ENCODE results near the gene ATP2C2. TPM values are rescaled to one million over a fixed set of nuclear protein-coding genes. Genes with fewer than 3 reads are reported as not detected.

ATP2C2 gene
- total RNA-seq, 1 donor from 2014 or later, result not detected

GRCh38 chr16:84329843-84330684 lies 38.3 kb upstream of the ATP2C2 start:
- Mint-ChIP-seq H3K36me3 (ENCODE audit: low read depth) (no peaks in the 10 kb centered on the region), H3K4me1 (ENCODE audit: low read depth) (no peaks in the 10 kb centered on the region), H3K4me3 (ENCODE audit: unreplicated experiment) (no peak overlapping the region), H3K27me3 (ENCODE audit: low read depth) (peaks cover 2% of the 10 kb centered on the region), H3K9me3 (ENCODE audit: low read depth) (peaks cover 3% of the 10 kb centered on the region), H3K27ac (ENCODE audit: unreplicated experiment) (no peak overlapping the region)
- peak; percentile 70 for DNase-seq (ENCODE audit: low spot score)
- TF ChIP-seq CTCF (IDR thresholded peaks at IDR 0.05), result no peak

GRCh38 chr16:84330685-84331050 lies 37.7 kb upstream of the ATP2C2 start:
- peaks cover 9% of the 10 kb centered on the region for H3K9me3 Mint-ChIP-seq (ENCODE audit: low read depth)
- TF ChIP-seq CTCF (IDR thresholded peaks at IDR 0.05), result no peak
- H3K4me1 Mint-ChIP-seq (ENCODE audit: low read depth), result no peaks in the 10 kb centered on the region
- H3K36me3 Mint-ChIP-seq (ENCODE audit: low read depth), result peaks cover 3% of the 10 kb centered on the region
- H3K27me3 Mint-ChIP-seq (ENCODE audit: low read depth), result peaks cover 2% of the 10 kb centered on the region
- peak; percentile 60 for DNase-seq (ENCODE audit: low spot score)
- no peak overlapping the region for H3K27ac Mint-ChIP-seq (ENCODE audit: unreplicated experiment)
- H3K4me3 Mint-ChIP-seq (ENCODE audit: unreplicated experiment), result no peak overlapping the region

- no peak for TF ChIP-seq CTCF (IDR thresholded peaks at IDR 0.05)
- H3K36me3 Mint-ChIP-seq (ENCODE audit: low read depth), result peaks cover 6% of the 10 kb centered on the region
- peaks cover 15% of the 10 kb centered on the region for H3K9me3 Mint-ChIP-seq (ENCODE audit: low read depth)
- no peak overlapping the region for H3K4me3 Mint-ChIP-seq (ENCODE audit: unreplicated experiment)
- DNase-seq (ENCODE audit: low spot score), result peak; percentile 44
- peaks cover 2% of the 10 kb centered on the region for H3K27me3 Mint-ChIP-seq (ENCODE audit: low read depth)
- no peaks in the 10 kb centered on the region for H3K4me1 Mint-ChIP-seq (ENCODE audit: low read depth)
- no peak overlapping the region for H3K27ac Mint-ChIP-seq (ENCODE audit: unreplicated experiment)
Observed at GRCh38 chr16:84331998-84332780, 36.1 kb upstream of the ATP2C2 start.

- no peak for TF ChIP-seq CTCF (IDR thresholded peaks at IDR 0.05)
- Mint-ChIP-seq H3K9me3 (ENCODE audit: low read depth) (peaks cover 19% of the 10 kb centered on the region), H3K4me3 (ENCODE audit: unreplicated experiment) (no peak overlapping the region), H3K27ac (ENCODE audit: unreplicated experiment) (no peak overlapping the region), H3K4me1 (ENCODE audit: low read depth) (no peaks in the 10 kb centered on the region), H3K27me3 (ENCODE audit: low read depth) (peaks cover 2% of the 10 kb centered on the region), H3K36me3 (ENCODE audit: low read depth) (peaks cover 10% of the 10 kb centered on the region)
- DNase-seq (ENCODE audit: low spot score), result peak; percentile 42
Observed at GRCh38 chr16:84332975-84333684, 35.2 kb upstream of the ATP2C2 start.

- DNase-seq (ENCODE audit: low spot score), result peak; percentile 34
- Mint-ChIP-seq H3K27me3 (ENCODE audit: low read depth) (peaks cover 5% of the 10 kb centered on the region), H3K9me3 (ENCODE audit: low read depth) (peaks cover 19% of the 10 kb centered on the region)
Observed at GRCh38 chr16:84334058-84334457, 34.3 kb upstream of the ATP2C2 start.

More at GRCh38 chr16:84334058-84334457, 34.3 kb upstream of the ATP2C2 start:
- no peak for TF ChIP-seq CTCF (IDR thresholded peaks at IDR 0.05)
- Mint-ChIP-seq H3K27ac (ENCODE audit: unreplicated experiment) (no peak overlapping the region), H3K4me3 (ENCODE audit: unreplicated experiment) (no peak overlapping the region), H3K36me3 (ENCODE audit: low read depth) (peaks cover 10% of the 10 kb centered on the region), H3K4me1 (ENCODE audit: low read depth) (no peaks in the 10 kb centered on the region)
